Cardiac fibroblast (primary cell): ENCODE results near the gene RNF44.

ENCODE experiments used
- DNase-seq, 2 donors: peaks; one replicate each; pipeline versions ENCODE4 v3.0.0 to v3.0.0-alpha.2; 2010; ENCODE audit warnings: low read depth in 2 of 2
- H3K4me3 ChIP-seq, 2 donors: replicated peaks in 1 of 2; 1 replicate in 1 of 2; 2 replicates in 1 of 2; pipeline ENCODE4 v1.5.1; 2011; ENCODE audit warnings: low read depth in 2 of 2, low read length in 2 of 2, mild to moderate bottlenecking in 2 of 2, moderate library complexity in 1 of 2
- CTCF ChIP-seq: IDR thresholded peaks from one replicate; pipeline ENCODE4 v1.5.1; 2011; ENCODE audit warnings: low read depth, mild to moderate bottlenecking, low read length, inconsistent platforms

RNF44 gene

GRCh38 chr5:176540956-176541337, 3.7 kb upstream of the RNF44 start:
- TF ChIP-seq CTCF, result no peak
- no peak overlapping the region for H3K4me3 ChIP-seq

GRCh38 chr5:176540476-176540899, 3.3 kb upstream of the RNF44 start:
- no peak for DNase-seq

More at GRCh38 chr5:176540956-176541337, 3.7 kb upstream of the RNF44 start:
- DNase-seq, result no peak

GRCh38 chr5:176538989-176539384, 1.8 kb upstream of the RNF44 start:
- no peak overlapping the region for H3K4me3 ChIP-seq
- TF ChIP-seq CTCF, result no peak
- no peak for DNase-seq

More at GRCh38 chr5:176540476-176540899, 3.3 kb upstream of the RNF44 start:
- TF ChIP-seq CTCF, result no peak
- no peak overlapping the region for H3K4me3 ChIP-seq

GRCh38 chr5:176538230-176538988, 1.2 kb upstream of the RNF44 start:
- peak overlapping the region in 1 of 2 donors; percentile 48 for H3K4me3 ChIP-seq
- peak in 1 of 2 donors; percentile 43 for DNase-seq
- TF ChIP-seq CTCF, result no peak

- H3K4me3 ChIP-seq, result peak overlapping the region; percentile 84 to 95
- TF ChIP-seq CTCF, result no peak
- DNase-seq, result peak; percentile 100
Observed at GRCh38 chr5:176537554-176538229, 490 bp upstream of the RNF44 start.

- DNase-seq, result peak; percentile 76 to 83
- H3K4me3 ChIP-seq, result peak overlapping the region; percentile 84 to 95
- no peak for TF ChIP-seq CTCF
Observed at GRCh38 chr5:176536132-176536901, 885 bp downstream of the RNF44 start.
